ENCODE results near the gene NLRP11. TPM values are rescaled to one million over a fixed set of nuclear protein-coding genes. Genes with fewer than 3 reads are reported as not detected.

Gene NLRP11
- total RNA-seq, 1 experiment from 2014 or later = not detected

DNA sequence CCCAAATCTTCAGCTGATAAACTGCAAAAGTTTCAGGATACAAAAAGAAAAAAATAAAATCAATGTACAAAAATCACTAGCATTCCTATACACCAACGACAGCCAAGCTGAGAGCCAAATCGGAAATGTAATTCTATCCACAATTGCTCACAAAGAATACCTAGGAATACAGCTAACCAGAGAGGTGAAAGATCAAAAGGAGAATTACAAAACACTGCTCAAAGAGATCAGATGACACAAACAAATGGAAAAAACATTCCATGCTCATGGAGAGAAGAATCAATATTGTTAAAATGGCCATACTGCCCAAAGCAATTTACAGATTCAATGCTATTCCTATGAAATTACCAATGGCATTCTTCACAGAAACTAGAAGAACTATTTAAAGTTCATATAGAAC, 29.5 kb downstream of the NLRP11 start (continued):
- no peak for TF ChIP-seq E2F5 (CRISPR knock-in tag; IDR thresholded peaks at IDR 0.05)

DNA sequence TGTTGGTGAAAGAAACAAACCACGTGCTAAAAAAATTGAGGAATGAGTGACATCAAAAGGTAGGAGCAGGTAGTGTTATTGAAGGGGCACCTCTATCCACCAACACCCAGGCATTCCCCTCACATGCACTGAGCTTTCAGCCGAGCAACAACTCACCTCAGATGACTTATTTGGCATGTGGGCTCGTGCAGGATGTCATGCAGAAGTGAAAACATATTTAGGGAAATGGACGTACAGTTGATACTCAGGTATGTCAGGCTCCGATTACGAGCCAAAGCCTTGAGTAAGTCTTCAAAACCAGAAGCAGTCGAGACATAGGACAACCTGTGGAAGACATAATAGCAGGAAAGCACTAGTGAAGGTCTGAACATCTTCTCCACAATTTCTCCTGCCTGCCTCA, 30.4 kb downstream of the NLRP11 start:
- ATAC-seq (no peak), DNase-seq (ENCODE audit: low spot score) (no peak)
- peaks cover 75% of the 10 kb centered on the region for H3K36me3 Mint-ChIP-seq
- no peak overlapping the region for H3K4me3 Mint-ChIP-seq
- H3K27me3 Mint-ChIP-seq (ENCODE audit: low read depth) = peaks cover 35% of the 10 kb centered on the region
- POLR2A ChIA-PET = no interaction called here
- TF ChIP-seq ZNF671 (CRISPR knock-in tag; IDR thresholded peaks at IDR 0.05) (no peak), MXD4 (CRISPR knock-in tag; IDR thresholded peaks at IDR 0.05; ENCODE audit: borderline replicate concordance) (no peak), HMGA2 (CRISPR knock-in tag; IDR thresholded peaks at IDR 0.05) (no peak), E2F4 (CRISPR knock-in tag; IDR thresholded peaks at IDR 0.05; ENCODE audit: borderline replicate concordance, low read depth) (no peak), JAZF1 (CRISPR knock-in tag; IDR thresholded peaks at IDR 0.05) (no peak), OVOL2 (CRISPR knock-in tag; IDR thresholded peaks at IDR 0.05; ENCODE audit: borderline replicate concordance) (no peak), FOXP1 (CRISPR knock-in tag; IDR thresholded peaks at IDR 0.05; ENCODE audit: borderline replicate concordance) (no peak)
- CTCF ChIA-PET = no interaction called here
- H3K9me3 Mint-ChIP-seq = peaks cover 89% of the 10 kb centered on the region
- H3K4me1 Mint-ChIP-seq = no peaks in the 10 kb centered on the region
- no peak overlapping the region for H3K27ac Mint-ChIP-seq

GRCh38 chr19:55795021-55795420, 36.8 kb downstream of the NLRP11 start:
- Mint-ChIP-seq H3K4me1 (no peaks in the 10 kb centered on the region), H3K9me3 (peaks cover 81% of the 10 kb centered on the region), H3K27ac (no peak overlapping the region), H3K27me3 (ENCODE audit: low read depth) (peaks cover 20% of the 10 kb centered on the region; the same call in 1 of the 2 replicates), H3K4me3 (no peak overlapping the region), H3K36me3 (peaks cover 61% of the 10 kb centered on the region)
- DNase-seq (ENCODE audit: low spot score) = no peak
- ATAC-seq = no peak
- ChIA-PET POLR2A (no interaction called here), CTCF (no interaction called here)
- TF ChIP-seq RORB (CRISPR knock-in tag; IDR thresholded peaks at IDR 0.05) (no peak), TEAD4 (CRISPR knock-in tag; IDR thresholded peaks at IDR 0.05) (no peak), NFYB (CRISPR knock-in tag; conservative IDR thresholded peaks at IDR 0.05; ENCODE audit: low read depth) (no peak), ZNF219 (CRISPR knock-in tag; IDR thresholded peaks at IDR 0.05; ENCODE audit: borderline replicate concordance) (no peak), GTF2I (CRISPR knock-in tag; conservative IDR thresholded peaks at IDR 0.05) (no peak)

GRCh38 chr19:55781112-55781511, 50.7 kb downstream of the NLRP11 start:
- CTCF ChIA-PET = no interaction called here
- POLR2A ChIA-PET = no interaction called here
- no peak for DNase-seq (ENCODE audit: low spot score)

More at GRCh38 chr19:55781112-55781511, 50.7 kb downstream of the NLRP11 start:
- no peak for ATAC-seq
- Mint-ChIP-seq H3K27ac (no peak overlapping the region), H3K27me3 (ENCODE audit: low read depth) (peaks cover 24% of the 10 kb centered on the region), H3K4me1 (no peaks in the 10 kb centered on the region), H3K9me3 (peaks cover 89% of the 10 kb centered on the region), H3K4me3 (no peak overlapping the region), H3K36me3 (peaks cover 74% of the 10 kb centered on the region)
- no peak for TF ChIP-seq PRRX2 (CRISPR knock-in tag; IDR thresholded peaks at IDR 0.05)
- TF ChIP-seq E2F4 (CRISPR knock-in tag; IDR thresholded peaks at IDR 0.05; ENCODE audit: borderline replicate concordance, low read depth) = no peak
- no peak for TF ChIP-seq RORB (CRISPR knock-in tag; IDR thresholded peaks at IDR 0.05)
- TF ChIP-seq GABPB1 (CRISPR knock-in tag; IDR thresholded peaks at IDR 0.05) = no peak
- TF ChIP-seq NFYB (CRISPR knock-in tag; conservative IDR thresholded peaks at IDR 0.05; ENCODE audit: low read depth) = no peak
- TF ChIP-seq ZNF671 (CRISPR knock-in tag; IDR thresholded peaks at IDR 0.05) = no peak
- TF ChIP-seq ZBTB21 (CRISPR knock-in tag; IDR thresholded peaks at IDR 0.05; ENCODE audit: borderline replicate concordance) = no peak
- no peak for TF ChIP-seq TEAD1 (CRISPR knock-in tag; IDR thresholded peaks at IDR 0.05)
- no peak for TF ChIP-seq ZNF425 (CRISPR knock-in tag; conservative IDR thresholded peaks at IDR 0.05)
- no peak for TF ChIP-seq JUN (CRISPR knock-in tag; IDR thresholded peaks at IDR 0.05)
- no peak for TF ChIP-seq ELF4 (CRISPR knock-in tag; IDR thresholded peaks at IDR 0.05; ENCODE audit: low read depth)
- TF ChIP-seq, protein P1, sequence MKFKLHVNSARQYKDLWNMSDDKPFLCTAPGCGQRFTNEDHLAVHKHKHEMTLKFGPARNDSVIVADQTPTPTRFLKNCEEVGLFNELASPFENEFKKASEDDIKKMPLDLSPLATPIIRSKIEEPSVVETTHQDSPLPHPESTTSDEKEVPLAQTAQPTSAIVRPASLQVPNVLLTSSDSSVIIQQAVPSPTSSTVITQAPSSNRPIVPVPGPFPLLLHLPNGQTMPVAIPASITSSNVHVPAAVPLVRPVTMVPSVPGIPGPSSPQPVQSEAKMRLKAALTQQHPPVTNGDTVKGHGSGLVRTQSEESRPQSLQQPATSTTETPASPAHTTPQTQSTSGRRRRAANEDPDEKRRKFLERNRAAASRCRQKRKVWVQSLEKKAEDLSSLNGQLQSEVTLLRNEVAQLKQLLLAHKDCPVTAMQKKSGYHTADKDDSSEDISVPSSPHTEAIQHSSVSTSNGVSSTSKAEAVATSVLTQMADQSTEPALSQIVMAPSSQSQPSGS (CRISPR knock-in tag; IDR thresholded peaks at IDR 0.05; ENCODE audit: borderline replicate concordance, low read depth) = no peak
- TF ChIP-seq CREM (CRISPR knock-in tag; IDR thresholded peaks at IDR 0.05) = no peak
- TF ChIP-seq NR1H2 (CRISPR knock-in tag; IDR thresholded peaks at IDR 0.05) = no peak
- TF ChIP-seq ZNF416 (CRISPR knock-in tag; IDR thresholded peaks at IDR 0.05) = no peak

Measured in WTC11 (cell line).